GM21723 (cell line): ENCODE results near the gene MRC1.
A peak's percentile ranks its signal among the peaks of the same experiment; 100 is the strongest.

ENCODE experiments used
- ATAC-seq: cut with Tn5 transposase; IDR thresholded peaks from one replicate; pipeline ENCODE4 v1.9.1; 2021; ENCODE audit warnings: mild to moderate bottlenecking, moderate library complexity; ENCODE audit not compliant: unreplicated experiment

The MRC1 gene

GRCh38 chr10:17842641-17843040 is 33.5 kb downstream of the MRC1 start:
- no peak for ATAC-seq

- ATAC-seq, result no peak
These were observed 38.6 kb downstream of the MRC1 start for GRCh38 chr10:17847585-17848296.

- no peak for ATAC-seq
These were observed 39.5 kb downstream of the MRC1 start for GRCh38 chr10:17848646-17849045.

GRCh38 chr10:17850501-17850900 is 41.4 kb downstream of the MRC1 start:
- ATAC-seq, result no peak

DNA sequence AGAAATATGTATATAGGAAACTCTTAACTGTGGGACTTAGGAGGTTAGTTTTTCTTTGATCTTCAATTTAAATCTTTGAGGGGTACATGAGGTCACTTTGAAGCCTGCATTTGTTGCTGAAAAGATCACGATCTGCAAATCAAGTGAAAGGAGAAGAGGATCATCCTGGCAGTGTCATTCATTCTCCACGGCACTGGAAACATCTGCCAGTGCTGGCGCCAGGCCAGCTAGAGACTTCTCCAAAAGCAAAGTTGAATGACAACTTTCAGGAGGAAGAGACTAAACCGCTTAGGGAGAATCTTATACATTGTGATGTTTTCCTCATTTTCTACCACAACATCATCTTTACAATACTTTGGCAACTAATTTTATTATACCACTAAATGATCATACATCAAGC is 42.5 kb downstream of the MRC1 start:
- no peak for ATAC-seq

DNA sequence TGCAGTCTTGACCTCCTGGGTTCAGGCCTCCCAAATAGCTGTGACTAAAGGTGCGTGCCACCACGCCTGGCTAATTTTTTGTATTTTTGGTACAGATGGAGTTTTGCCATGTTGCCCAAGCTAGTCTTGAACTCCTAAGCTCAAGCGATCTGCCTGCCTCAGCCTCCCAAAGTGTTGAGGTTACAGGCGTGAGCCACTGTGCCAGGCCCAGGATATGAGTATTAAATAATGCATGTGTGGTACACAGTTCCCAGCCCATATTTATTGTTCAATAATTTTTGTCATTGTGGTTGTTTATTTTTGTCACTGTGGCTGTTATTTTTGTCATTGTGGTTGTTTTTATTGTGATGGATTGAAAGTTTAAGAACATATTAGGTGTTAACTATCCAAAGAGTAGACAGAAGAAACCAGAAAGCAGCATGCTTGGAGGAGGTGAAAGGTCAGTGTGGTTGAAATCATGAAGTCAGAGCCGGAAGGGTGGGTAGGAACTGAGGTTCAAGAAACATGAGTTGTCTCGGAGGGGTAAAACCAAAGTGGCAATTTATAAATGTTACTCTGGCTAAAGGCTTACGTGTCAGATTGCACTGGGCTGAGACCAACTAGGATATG is 45.0 kb downstream of the MRC1 start:
- peak; percentile 62 for ATAC-seq

GRCh38 chr10:17857040-17857439 is 47.9 kb downstream of the MRC1 start:
- no peak for ATAC-seq

- no peak for ATAC-seq
These were observed 50.5 kb downstream of the MRC1 start for GRCh38 chr10:17859492-17860156.

- ATAC-seq, result no peak
These were observed 52.6 kb downstream of the MRC1 start for GRCh38 chr10:17861760-17862159.

DNA sequence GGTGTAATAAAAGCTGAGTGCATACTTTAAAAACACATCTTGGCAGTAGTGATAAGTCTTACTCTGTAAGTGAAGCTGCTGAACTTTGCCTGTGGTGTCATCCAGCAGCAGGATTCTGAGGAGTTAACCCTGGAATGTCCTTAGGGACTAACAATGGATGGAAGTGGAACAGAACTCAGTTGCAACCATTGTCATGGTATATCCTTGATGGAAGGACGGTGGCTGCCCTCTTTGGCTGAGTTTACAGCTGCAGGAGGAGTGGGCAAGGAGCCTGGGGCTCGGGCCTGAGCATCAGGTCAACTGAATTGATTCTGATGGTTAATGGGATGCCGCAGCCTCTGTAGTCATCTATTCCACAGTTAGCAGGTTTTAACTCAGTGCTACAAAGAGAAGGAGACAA is 56.2 kb downstream of the MRC1 start:
- ATAC-seq, result no peak

- no peak for ATAC-seq
These were observed 57.2 kb downstream of the MRC1 start for GRCh38 chr10:17866346-17866745.

- no peak for ATAC-seq
These were observed 57.9 kb downstream of the MRC1 start for GRCh38 chr10:17867056-17867455.

DNA sequence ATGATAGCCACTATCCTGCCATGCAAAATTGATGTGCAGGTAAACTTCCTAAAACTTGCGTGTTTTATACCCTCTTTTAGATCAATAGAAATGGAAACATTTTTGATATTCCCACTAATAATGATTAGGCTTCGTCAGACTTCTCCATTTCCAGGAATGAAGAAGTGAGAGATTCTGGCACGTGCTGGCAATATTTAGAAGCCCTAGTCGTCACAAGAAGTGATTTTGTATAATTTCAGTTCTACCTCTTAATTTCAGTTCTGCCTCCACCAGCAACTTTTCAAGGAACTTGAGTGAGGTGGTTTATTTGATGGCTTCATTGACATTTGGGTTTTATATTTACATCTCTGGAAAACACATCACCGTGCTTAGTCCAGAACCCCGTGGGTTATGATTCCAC is 61.9 kb downstream of the MRC1 start:
- ATAC-seq, result no peak

DNA sequence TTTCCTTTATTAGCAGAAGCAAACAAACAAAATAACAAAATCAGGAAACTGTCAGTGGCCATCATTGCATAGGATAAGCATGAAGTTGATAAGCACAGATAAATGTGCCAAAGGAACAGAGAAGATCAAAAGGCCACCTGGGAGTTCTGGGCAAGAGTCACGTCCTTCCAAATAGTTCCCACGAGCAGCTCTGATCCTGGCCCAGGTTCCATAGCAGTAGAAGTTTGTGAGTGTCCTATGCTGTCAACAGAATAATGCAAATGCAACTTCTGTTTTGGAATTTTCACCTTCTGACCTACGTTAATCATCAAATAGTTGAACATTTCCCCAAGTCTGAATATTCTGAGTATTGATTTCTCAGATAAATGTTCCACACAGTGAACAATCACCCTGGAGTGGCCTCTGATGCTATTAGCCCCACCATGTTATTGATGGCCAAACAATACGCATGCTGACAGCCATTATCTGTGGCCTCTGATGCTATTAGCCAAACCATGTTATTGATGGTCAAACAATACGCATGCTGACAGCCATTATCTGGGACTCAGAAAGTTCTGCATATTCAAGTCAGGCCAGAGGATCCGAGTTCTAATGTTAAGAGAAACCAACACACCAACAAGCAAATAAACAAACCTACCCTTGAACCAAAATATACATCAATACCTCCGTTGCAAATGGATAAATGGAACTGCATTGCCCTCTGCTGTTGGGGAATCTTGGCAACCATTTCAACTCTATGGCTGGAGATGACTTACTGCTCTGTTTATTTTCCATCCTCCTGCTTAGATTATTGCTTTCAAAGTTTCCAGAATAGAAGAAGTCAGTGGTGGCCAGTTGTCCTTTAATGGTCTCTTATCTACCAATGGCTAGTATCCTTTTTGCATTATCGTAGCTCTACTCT is 63.3 kb downstream of the MRC1 start:
- no peak for ATAC-seq

- ATAC-seq, result no peak
These were observed 64.8 kb downstream of the MRC1 start for GRCh38 chr10:17873946-17874345.

DNA sequence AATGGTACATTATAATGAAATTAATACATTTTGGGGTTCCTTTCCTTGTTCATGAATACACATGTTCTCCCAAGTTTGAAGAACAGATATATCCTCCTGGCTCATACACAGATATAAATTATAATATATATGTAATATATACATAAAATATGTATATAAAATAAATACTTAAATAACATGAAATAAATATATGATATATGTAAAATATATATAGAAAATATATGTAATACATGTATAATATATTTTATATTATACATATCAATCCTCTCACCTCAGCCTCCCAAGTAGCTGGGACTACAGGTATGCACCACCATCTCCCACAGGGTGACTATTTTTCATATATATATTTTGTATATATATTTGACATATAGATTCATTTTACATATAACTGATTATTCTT is 68.0 kb downstream of the MRC1 start:
- no peak for ATAC-seq

- no peak for ATAC-seq
These were observed 69.7 kb downstream of the MRC1 start for GRCh38 chr10:17878896-17879295.

DNA sequence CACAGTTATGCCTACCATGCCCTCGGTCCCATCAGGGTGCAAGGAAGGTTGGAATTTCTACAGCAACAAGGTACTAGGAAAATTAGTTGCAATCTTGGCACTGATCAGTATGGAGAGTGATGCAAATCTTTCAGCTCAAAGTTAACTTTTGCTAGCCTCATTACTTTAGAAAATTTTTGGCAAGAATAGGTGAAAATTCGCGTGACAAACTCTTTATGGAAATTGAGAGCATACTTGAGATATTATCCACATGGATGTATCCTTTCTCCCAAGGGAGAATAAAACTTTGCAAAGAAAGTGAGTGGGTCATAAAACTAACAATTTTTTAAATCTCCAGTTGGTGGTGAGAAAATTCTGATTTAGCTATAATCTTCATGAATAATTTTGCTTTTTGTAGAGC is 71.5 kb downstream of the MRC1 start:
- ATAC-seq, result no peak

DNA sequence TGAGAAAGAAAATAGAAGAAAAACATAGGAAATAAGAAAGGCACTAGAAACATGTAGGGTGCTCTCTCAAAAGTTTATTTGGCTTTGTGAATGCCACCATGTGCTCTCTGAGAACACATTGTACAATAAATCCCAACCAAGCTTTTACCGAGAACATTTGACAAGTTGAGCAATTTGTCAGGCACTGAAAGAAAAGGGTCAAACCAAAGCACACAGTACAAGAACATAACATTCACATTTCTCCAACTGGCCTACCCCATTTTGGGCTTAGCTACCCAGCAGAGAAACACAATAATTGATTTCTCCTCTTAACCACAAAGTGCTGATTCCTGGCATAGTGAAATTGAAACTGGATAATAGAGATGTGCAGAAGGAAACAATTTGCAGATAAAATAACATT is 73.4 kb downstream of the MRC1 start:
- no peak for ATAC-seq

DNA sequence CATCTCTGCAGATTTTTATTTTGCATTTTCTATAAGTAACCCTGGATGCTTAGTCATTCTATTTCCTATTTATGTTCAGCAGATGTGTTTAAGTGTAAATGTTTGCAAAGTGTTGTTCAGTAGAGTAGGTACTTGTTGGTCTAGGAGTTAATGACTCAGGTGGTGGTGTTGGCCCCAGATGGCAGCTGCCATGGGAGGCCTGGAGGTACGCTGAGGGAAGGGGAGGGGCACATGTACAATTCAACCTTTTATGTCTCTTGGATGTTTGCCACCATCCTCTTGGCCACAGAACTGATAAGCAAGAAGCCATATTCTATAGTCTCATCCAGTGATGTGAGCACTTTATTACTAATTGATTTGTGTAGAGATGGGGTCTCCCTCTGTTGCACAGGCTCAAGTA is 74.5 kb downstream of the MRC1 start:
- ATAC-seq, result no peak

DNA sequence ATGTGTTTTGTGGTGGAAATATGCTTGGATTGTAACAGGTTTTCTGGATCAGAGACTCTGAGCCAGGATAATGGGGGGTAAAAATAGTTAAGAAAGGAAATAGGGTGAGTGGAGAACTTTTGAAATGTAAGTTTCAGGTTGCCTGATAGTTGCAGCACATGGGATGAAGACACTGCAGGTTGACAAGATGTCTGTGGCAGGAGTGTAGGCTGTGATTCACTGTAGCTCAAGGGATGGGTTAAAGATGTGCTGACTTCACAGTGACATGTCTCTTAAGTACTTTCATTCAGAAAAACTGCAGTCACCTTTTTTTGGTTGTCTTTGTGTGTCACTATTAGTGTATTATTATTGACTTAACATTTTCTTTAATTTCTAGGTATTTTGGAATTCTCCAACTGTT is 79.0 kb downstream of the MRC1 start:
- ATAC-seq, result no peak
